ENCODE results near the gene ZNF787.

ZNF787 gene

DNA sequence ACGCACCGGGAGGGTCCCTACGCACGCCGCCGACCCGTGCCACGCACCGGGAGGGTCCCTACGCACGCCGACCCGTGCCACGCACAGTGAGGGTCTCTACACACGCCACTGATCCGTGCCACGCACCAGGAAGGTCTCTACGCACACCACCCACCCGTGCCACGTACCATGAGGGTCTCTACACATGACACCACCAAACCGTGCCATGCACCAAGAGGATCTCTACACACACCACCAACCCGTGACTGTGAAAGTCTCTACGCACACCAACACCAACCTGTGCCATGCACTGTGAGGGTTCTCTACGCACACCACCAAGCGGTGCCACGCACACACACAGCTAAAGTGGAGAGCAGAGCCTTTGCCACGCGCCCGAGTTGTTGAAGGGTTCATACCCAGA is 16.7 kb downstream of the ZNF787 start:
- peaks cover 13 to 40% (median 29%) of the 10 kb centered on the region in 3 donors for H3K36me3 ChIP-seq
- intact Hi-C loops (cut with DNase I; ENCODE audit: low total_unique reads): loop anchor here (10.0 kb wide), 1 partner anchor 210 kb away; the partner anchor contains the start of gene ZSCAN5A
- no peak for DNase-seq
- peaks cover 0 to 50% (median 41%) of the 10 kb centered on the region in 4 donors for H3K4me1 ChIP-seq
- H3K9me3 ChIP-seq: no peaks in the 10 kb centered on the region
- H3K4me3 ChIP-seq: no peak overlapping the region
- H3K27ac ChIP-seq: peak overlapping the region in 1 of 2 donors; percentile 86
- H3K27me3 ChIP-seq: no peaks in the 10 kb centered on the region
- TF ChIP-seq, protein P1, sequence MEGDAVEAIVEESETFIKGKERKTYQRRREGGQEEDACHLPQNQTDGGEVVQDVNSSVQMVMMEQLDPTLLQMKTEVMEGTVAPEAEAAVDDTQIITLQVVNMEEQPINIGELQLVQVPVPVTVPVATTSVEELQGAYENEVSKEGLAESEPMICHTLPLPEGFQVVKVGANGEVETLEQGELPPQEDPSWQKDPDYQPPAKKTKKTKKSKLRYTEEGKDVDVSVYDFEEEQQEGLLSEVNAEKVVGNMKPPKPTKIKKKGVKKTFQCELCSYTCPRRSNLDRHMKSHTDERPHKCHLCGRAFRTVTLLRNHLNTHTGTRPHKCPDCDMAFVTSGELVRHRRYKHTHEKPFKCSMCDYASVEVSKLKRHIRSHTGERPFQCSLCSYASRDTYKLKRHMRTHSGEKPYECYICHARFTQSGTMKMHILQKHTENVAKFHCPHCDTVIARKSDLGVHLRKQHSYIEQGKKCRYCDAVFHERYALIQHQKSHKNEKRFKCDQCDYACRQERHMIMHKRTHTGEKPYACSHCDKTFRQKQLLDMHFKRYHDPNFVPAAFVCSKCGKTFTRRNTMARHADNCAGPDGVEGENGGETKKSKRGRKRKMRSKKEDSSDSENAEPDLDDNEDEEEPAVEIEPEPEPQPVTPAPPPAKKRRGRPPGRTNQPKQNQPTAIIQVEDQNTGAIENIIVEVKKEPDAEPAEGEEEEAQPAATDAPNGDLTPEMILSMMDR (IDR thresholded peaks at IDR 0.05): no peak

DNA sequence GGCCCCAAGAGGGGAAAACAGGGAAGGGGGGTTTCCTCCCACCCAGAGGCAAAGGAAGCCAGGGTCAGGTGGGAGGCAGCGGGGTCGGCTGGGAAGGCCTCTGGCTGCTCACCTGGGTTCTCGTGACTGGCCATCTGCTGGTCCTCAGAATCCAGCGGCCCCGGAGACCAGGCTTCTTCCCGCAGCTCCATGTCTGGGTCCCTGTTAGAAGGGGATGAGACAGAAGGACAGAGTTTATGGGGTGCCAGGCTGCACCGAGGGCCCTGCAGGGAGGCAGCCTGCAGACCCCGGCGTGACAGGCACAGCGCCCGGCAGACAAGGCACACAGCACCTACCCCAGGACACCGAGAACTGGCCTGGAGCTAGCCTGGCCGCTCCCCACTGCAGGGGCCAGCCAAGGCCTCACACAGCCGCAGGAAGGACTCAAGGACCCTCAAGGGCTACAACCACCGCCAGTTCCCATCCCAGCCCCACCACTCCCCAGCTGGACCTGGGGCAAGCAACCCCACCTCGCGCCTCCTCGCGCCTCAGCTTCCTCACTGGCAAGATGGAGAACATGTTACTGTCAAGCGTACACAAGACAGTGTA is 18.0 kb downstream of the ZNF787 start:
- intact Hi-C loops (cut with DNase I; ENCODE audit: low total_unique reads): loop anchor here (10.0 kb wide), 1 partner anchor 212 kb away; the partner anchor contains the start of gene ZSCAN5A
- H3K27ac ChIP-seq: no peak overlapping the region
- no peak for DNase-seq
- TF ChIP-seq, protein P1 (IDR thresholded peaks at IDR 0.05): no peak
- H3K27me3 ChIP-seq: no peaks in the 10 kb centered on the region
- peaks cover 0 to 37% (median 28%) of the 10 kb centered on the region in 4 donors for H3K4me1 ChIP-seq
- H3K9me3 ChIP-seq: no peaks in the 10 kb centered on the region
- no peak overlapping the region for H3K4me3 ChIP-seq
- H3K36me3 ChIP-seq: peaks cover 13 to 52% (median 32%) of the 10 kb centered on the region in 3 donors

DNA sequence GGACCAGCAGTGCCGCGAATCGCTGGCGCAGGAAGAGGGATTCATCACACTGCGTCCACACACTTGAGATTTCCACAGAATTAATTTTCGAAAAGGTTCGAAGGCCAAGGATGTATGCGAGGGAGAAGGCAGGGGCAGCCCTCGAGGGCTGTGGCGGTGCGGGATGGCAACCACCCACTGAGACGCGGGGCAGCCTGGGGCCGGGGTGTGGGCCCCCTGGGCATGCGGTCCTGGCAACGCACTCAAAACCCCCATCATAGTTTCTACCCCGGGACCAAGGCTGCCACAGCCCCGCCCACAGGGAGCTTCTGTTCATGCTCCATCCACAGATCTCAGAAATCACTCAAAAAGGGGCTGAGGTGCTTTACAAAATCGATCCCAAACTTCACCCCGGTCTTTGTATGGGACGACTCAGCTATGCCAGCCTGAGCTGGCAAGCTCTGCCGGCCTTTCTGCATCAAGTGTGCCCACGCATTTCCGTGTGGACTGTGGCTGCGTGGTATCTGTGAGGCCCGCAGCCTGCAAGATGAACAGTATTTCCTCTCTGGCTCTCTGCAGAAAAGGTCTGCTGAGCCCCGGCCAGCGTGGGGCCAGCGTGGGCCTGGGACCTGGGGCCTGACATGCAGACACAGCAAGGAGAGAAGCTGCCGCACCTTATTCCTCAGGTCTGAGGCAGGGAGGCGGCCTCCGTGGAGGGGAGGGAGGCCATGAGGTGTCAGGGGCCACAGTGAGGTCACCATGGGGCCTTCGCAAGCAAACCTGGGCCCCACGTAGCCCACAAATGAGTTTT is 19.2 kb downstream of the ZNF787 start:
- H3K36me3 ChIP-seq: peaks cover 13 to 63% (median 37%) of the 10 kb centered on the region in 3 donors
- H3K27ac ChIP-seq: no peak overlapping the region
- TF ChIP-seq, protein P1 (IDR thresholded peaks at IDR 0.05): no peak
- no peak overlapping the region for H3K4me3 ChIP-seq
- peaks cover 0 to 26% (median 19%) of the 10 kb centered on the region in 4 donors for H3K4me1 ChIP-seq
- no peaks in the 10 kb centered on the region for H3K27me3 ChIP-seq
- DNase-seq: no peak
- intact Hi-C loops (cut with DNase I; ENCODE audit: low total_unique reads): loop anchor here (10.0 kb wide), 1 partner anchor 213 kb away; the partner anchor contains the start of gene ZSCAN5A
- H3K9me3 ChIP-seq: no peaks in the 10 kb centered on the region

DNA sequence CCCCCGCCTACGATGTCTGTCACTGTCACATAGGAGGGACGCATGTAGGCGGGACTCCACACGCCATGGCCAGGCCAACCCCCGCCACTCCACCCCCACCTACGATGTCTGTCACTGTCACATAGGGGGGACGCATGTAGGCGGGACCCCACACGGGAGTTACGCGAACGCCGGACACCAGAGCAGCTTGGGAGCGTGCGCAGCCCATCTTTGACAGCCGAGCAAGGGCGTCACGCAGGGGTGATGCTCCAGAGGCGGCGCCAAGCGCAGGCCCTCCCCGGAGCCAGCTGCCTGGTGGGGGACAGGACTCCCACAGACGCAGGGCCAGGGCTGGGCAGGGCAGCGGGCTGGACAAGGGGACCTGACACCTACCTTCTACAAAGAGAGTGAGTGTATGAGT is 20.0 kb downstream of the ZNF787 start:
- H3K27me3 ChIP-seq: no peaks in the 10 kb centered on the region
- no peaks in the 10 kb centered on the region for H3K9me3 ChIP-seq
- peaks cover 0 to 19% (median 12%) of the 10 kb centered on the region in 4 donors for H3K4me1 ChIP-seq
- H3K36me3 ChIP-seq: peaks cover 13 to 62% (median 37%) of the 10 kb centered on the region in 3 donors
- no peak overlapping the region for H3K4me3 ChIP-seq
- TF ChIP-seq, protein P1 (IDR thresholded peaks at IDR 0.05): no peak
- no peak for DNase-seq
- intact Hi-C loops (cut with DNase I; ENCODE audit: low total_unique reads): loop anchor here (10.0 kb wide), 1 partner anchor 214 kb away; the partner anchor contains the start of gene ZSCAN5A
- H3K27ac ChIP-seq: no peak overlapping the region

DNA sequence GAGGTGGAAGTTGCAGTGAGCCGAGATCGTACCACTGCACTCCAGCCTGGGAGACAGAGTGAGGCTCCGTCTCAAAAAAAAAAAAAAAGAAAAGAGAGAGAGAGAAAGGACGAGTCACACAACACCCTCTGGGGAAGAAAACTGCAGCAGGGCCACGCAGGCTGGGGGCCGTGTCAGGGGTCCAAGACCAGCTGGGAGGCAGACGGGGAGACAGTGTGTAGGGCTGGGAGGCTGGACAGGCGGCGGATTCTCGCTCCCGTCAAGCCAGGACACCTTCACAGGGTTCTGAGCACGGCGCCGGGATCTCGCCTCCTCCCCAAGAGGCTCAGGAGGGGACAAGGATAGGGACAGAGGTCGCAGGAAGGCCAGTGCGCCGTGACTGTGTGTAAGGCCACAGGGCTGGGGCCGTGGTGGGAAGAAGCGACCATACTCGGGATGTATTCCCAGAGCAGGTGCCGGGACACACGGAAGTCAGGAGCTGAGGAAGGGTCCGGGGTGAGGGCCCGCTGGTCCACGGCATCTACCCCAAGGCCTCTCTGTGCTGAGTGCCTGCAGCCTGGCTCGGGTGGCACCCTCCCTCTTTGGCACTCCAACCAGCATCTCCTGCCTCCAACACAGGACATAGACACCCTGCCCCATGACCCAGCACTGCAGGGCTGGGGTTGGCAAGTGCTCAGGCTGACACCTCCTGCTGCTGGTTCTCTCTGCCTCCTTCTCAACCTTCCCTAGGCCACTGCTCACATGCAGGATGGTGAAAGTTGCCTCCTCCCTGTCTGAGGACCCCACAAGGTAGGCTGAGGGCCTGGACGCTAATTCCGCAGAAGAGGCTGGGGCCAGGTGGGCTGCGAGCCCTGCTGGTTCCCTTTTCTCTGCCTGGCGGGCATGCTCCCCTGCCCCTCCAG is 21.2 kb downstream of the ZNF787 start:
- no peak overlapping the region for H3K4me3 ChIP-seq
- intact Hi-C loops (cut with DNase I; ENCODE audit: low total_unique reads): loop anchor here (10.0 kb wide), 1 partner anchor 215 kb away; the partner anchor contains the start of gene ZSCAN5A
- H3K27me3 ChIP-seq: no peaks in the 10 kb centered on the region
- no peak overlapping the region for H3K27ac ChIP-seq
- peaks cover 16 to 58% (median 42%) of the 10 kb centered on the region in 3 donors for H3K36me3 ChIP-seq
- DNase-seq: no peak
- H3K9me3 ChIP-seq: no peaks in the 10 kb centered on the region
- TF ChIP-seq, protein P1 (IDR thresholded peaks at IDR 0.05): no peak
- H3K4me1 ChIP-seq: peaks cover 0 to 9% (median 2%) of the 10 kb centered on the region in 4 donors

Data from tibial artery (tissue), 4 donors.